Endothelial cell (in vitro differentiated cells): ENCODE measurements around the gene SYNGR1. TPM values are rescaled to one million over a fixed set of nuclear protein-coding genes. Genes with fewer than 3 reads are reported as not detected.

Experiments used
- DNase-seq: peaks from one replicate; pipeline ENCODE4 v3.0.0; 2021; ENCODE audit warnings: low spot score
- H3K27ac Mint-ChIP-seq: one replicate; pipeline ENCODE4 v1.8.0; 2021; ENCODE audit warnings: mixed read lengths, inconsistent platforms; ENCODE audit not compliant: unreplicated experiment
- H3K27me3 Mint-ChIP-seq: one replicate; pipeline ENCODE4 v1.8.0; 2021; ENCODE audit warnings: mild to moderate bottlenecking, moderate library complexity, mixed read lengths, inconsistent platforms; ENCODE audit not compliant: unreplicated experiment
- H3K36me3 Mint-ChIP-seq: one replicate; pipeline ENCODE4 v1.8.0; 2021; ENCODE audit warnings: mild to moderate bottlenecking, low read depth, mixed read lengths, inconsistent platforms; ENCODE audit not compliant: unreplicated experiment
- H3K4me1 Mint-ChIP-seq: one replicate; pipeline ENCODE4 v1.8.0; 2021; ENCODE audit warnings: mild to moderate bottlenecking, mixed read lengths, inconsistent platforms; ENCODE audit not compliant: unreplicated experiment
- H3K4me3 Mint-ChIP-seq: one replicate; pipeline ENCODE4 v1.8.0; 2021; ENCODE audit warnings: mild to moderate bottlenecking, mixed read lengths, inconsistent platforms; ENCODE audit not compliant: unreplicated experiment
- H3K9me3 Mint-ChIP-seq: one replicate; pipeline ENCODE4 v1.8.0; 2021; ENCODE audit warnings: mixed read lengths, inconsistent platforms; ENCODE audit not compliant: unreplicated experiment
- CTCF ChIP-seq: fragments of 200-600 bp; sonication (generic); IDR thresholded peaks from one replicate; pipeline ENCODE4 v1.5.0; 2021; ENCODE audit warnings: antibody characterized with exemption; ENCODE audit not compliant: unreplicated experiment
- total RNA-seq: library from RNA; stranded (reverse); fragmentation: NEBNext Ultra II Directional; extraction: Animal tissue kit (Norgen Biotek cat#: 25700); gene quantifications from one replicate; pipeline ENCODE4 v1.2.1, GENCODE V29; 2021; ENCODE audit not compliant: unreplicated experiment

The SYNGR1 gene
- total RNA-seq, 1 donor from 2014 or later: 2.9 TPM

DNA sequence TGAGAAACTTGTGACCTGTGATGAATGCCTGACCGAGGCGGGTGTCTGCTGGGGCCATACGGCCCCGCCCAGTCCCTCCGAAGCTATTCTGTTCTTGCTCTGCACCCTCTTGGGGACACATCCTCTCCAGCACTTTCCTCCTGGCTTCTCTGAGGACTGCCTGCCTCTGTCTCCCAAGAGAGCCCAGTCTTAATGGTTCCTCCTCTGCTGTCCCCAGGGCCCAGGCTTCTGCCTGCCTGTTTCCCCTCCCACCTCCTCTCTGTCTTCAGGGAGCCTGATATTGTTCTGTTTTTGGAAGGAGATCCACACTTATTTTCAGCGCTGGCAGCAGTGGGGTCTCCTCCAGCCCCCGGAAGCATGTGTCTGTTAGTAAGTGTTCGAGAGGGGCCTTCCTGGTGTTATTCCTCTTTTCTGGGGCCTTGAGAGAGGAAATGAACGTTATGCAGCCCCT lies 18.7 kb downstream of the SYNGR1 start:
- Mint-ChIP-seq H3K4me3 (no peak overlapping the region), H3K36me3 (no peaks in the 10 kb centered on the region), H3K4me1 (peaks cover 5% of the 10 kb centered on the region), H3K27me3 (peaks cover 4% of the 10 kb centered on the region), H3K9me3 (no peaks in the 10 kb centered on the region), H3K27ac (no peak overlapping the region)
- no peak for DNase-seq
- no peak for TF ChIP-seq CTCF

GRCh38 chr22:39369186-39369585 lies 19.4 kb downstream of the SYNGR1 start:
- Mint-ChIP-seq H3K9me3 (no peaks in the 10 kb centered on the region), H3K4me1 (peaks cover 5% of the 10 kb centered on the region), H3K27ac (no peak overlapping the region), H3K27me3 (peaks cover 4% of the 10 kb centered on the region), H3K4me3 (no peak overlapping the region), H3K36me3 (no peaks in the 10 kb centered on the region)
- no peak for DNase-seq
- TF ChIP-seq CTCF: no peak

GRCh38 chr22:39369586-39369985 lies 19.8 kb downstream of the SYNGR1 start:
- Mint-ChIP-seq H3K36me3 (no peaks in the 10 kb centered on the region), H3K27me3 (peaks cover 4% of the 10 kb centered on the region), H3K4me1 (peaks cover 5% of the 10 kb centered on the region), H3K9me3 (no peaks in the 10 kb centered on the region), H3K4me3 (no peak overlapping the region), H3K27ac (no peak overlapping the region)
- DNase-seq: no peak
- no peak for TF ChIP-seq CTCF

GRCh38 chr22:39371732-39372131 lies 21.9 kb downstream of the SYNGR1 start:
- Mint-ChIP-seq H3K4me1 (peaks cover 5% of the 10 kb centered on the region), H3K27me3 (peaks cover 2% of the 10 kb centered on the region), H3K9me3 (no peaks in the 10 kb centered on the region), H3K27ac (no peak overlapping the region), H3K4me3 (no peak overlapping the region), H3K36me3 (no peaks in the 10 kb centered on the region)
- TF ChIP-seq CTCF: no peak
- DNase-seq: no peak

- DNase-seq: no peak
- H3K27ac Mint-ChIP-seq: no peak overlapping the region
- TF ChIP-seq CTCF: no peak
- H3K9me3 Mint-ChIP-seq: no peaks in the 10 kb centered on the region
- H3K4me3 Mint-ChIP-seq: no peak overlapping the region
- no peaks in the 10 kb centered on the region for H3K27me3 Mint-ChIP-seq
- no peaks in the 10 kb centered on the region for H3K36me3 Mint-ChIP-seq
- no peaks in the 10 kb centered on the region for H3K4me1 Mint-ChIP-seq
Measured at GRCh38 chr22:39374191-39374590, 24.4 kb downstream of the SYNGR1 start.
